Mucosa of descending colon (tissue), 3 donors: ENCODE data around the gene ATP8A2. TPM values are rescaled to one million over a fixed set of nuclear protein-coding genes. Genes with fewer than 3 reads are reported as not detected.

Experiments
- ATAC-seq: fragments of 200-7000 bp; cut with Tn5 transposase; one replicate; pipeline ENCODE4 v1.9.1; 2020; ENCODE audit warnings: mild to moderate bottlenecking, moderate library complexity
- DNase-seq, 3 donors: peaks; one replicate each; pipeline ENCODE4 v3.0.0-alpha.2; 2020
- H3K36me3 ChIP-seq: fragments of 200-600 bp; one replicate; pipeline ENCODE4 v1.8.0; 2021; ENCODE audit warnings: low read depth, mild to moderate bottlenecking
- H3K4me1 ChIP-seq: fragments of 200-600 bp; one replicate; pipeline ENCODE4 v1.8.0; 2021; ENCODE audit warnings: low read depth, mild to moderate bottlenecking
- H3K4me3 ChIP-seq: fragments of 200-600 bp; one replicate; pipeline ENCODE4 v1.8.0; 2021; ENCODE audit warnings: mild to moderate bottlenecking
- H3K9me3 ChIP-seq: fragments of 200-600 bp; one replicate; pipeline ENCODE4 v1.8.0; 2021; ENCODE audit warnings: mild to moderate bottlenecking
- CTCF ChIP-seq: fragments of 200-600 bp; IDR thresholded peaks from one replicate; pipeline ENCODE4 v1.8.0; 2022; ENCODE audit warnings: antibody characterized with exemption, mild to moderate bottlenecking
- intact Hi-C, 2 donors: fragments of 100-400 bp; cut with DNase I in 1 of 2; cut with micrococcal nuclease in 1 of 2; formaldehyde crosslinking; loops; one replicate each; pipeline versions ENCODE4 v1.11.0 to v1.11.1; 2022; cut with DNase I, micrococcal nuclease
- total RNA-seq, 3 donors: library from RNA; stranded (reverse); fragmentation: NEBNext Ultra II Directional in 2 of 3; extraction: Animal tissue kit (Norgen Biotek cat#: 25700) in 2 of 3; gene quantifications; one replicate each; pipeline versions ENCODE4 v1.2.1 to v1.2.4, GENCODE V29; 2021 to 2023
- donor health status: DM: no; HTN: no; CAD: no; lungs with moderate emphysema.
- donor health status: DM: no; HTN: no; CAD: no.
- donor health status: DM: no; HTN: yes; CAD: no.

Gene ATP8A2
- total RNA-seq, 3 donors from 2014 or later = 0.22 to 3.6 (median 0.41) TPM

- no peak for DNase-seq
- ATAC-seq = no peak
- intact Hi-C loops = no loop called here
- Histone ChIP-seq H3K4me1 (no peaks in the 10 kb centered on the region), H3K9me3 (no peaks in the 10 kb centered on the region), H3K4me3 (no peak overlapping the region), H3K36me3 (no peaks in the 10 kb centered on the region)
- no peak for TF ChIP-seq CTCF
These were observed 643.7 kb downstream of the ATP8A2 start for GRCh38 chr13:26015271-26016125.

GRCh38 chr13:26016189-26016588 lies 644.4 kb downstream of the ATP8A2 start:
- no peaks in the 10 kb centered on the region for H3K4me1 ChIP-seq
- intact Hi-C loops = no loop called here
- no peak for ATAC-seq
- no peak for DNase-seq
- no peak for TF ChIP-seq CTCF
- H3K9me3 ChIP-seq = no peaks in the 10 kb centered on the region
- no peak overlapping the region for H3K4me3 ChIP-seq
- no peaks in the 10 kb centered on the region for H3K36me3 ChIP-seq

DNA sequence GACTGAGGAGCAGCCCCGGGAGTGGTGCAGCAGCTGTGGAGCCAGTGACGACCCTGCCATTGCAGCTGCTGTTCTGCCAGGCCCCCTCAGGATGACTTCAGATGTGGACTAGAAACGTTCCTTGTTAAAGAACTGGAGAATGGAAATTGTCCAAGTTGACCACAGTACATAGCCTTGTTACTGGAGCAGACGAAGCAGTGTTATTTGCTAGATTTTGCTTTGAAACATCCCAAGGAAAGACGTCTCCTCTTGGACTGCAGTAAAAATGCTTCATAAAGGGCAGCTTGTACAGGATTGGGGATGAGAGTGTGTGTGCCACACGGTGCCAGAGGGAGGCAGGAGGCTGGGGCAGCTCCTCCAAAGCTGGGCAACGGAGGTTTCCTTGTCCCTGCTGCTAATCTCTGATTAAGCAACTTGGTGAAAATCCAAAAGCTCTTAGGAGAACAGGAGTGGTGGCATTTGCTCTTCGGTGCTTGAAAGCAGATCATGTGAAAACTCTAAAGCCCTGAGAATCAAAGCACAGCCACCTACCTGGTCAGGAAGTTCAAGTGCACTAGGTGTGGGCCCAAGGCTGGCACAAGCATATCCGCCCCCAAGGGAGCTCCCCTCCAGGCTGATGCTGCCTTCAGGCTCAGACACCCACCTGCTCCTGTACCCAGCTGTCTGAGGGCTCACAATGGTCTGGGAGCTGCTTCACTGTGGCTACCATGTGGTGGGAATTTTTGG lies 645.6 kb downstream of the ATP8A2 start:
- DNase-seq = no peak
- no peak for ATAC-seq
- Histone ChIP-seq H3K4me1 (no peaks in the 10 kb centered on the region), H3K9me3 (no peaks in the 10 kb centered on the region), H3K36me3 (no peaks in the 10 kb centered on the region), H3K4me3 (no peak overlapping the region)
- intact Hi-C loops = no loop called here
- no peak for TF ChIP-seq CTCF

DNA sequence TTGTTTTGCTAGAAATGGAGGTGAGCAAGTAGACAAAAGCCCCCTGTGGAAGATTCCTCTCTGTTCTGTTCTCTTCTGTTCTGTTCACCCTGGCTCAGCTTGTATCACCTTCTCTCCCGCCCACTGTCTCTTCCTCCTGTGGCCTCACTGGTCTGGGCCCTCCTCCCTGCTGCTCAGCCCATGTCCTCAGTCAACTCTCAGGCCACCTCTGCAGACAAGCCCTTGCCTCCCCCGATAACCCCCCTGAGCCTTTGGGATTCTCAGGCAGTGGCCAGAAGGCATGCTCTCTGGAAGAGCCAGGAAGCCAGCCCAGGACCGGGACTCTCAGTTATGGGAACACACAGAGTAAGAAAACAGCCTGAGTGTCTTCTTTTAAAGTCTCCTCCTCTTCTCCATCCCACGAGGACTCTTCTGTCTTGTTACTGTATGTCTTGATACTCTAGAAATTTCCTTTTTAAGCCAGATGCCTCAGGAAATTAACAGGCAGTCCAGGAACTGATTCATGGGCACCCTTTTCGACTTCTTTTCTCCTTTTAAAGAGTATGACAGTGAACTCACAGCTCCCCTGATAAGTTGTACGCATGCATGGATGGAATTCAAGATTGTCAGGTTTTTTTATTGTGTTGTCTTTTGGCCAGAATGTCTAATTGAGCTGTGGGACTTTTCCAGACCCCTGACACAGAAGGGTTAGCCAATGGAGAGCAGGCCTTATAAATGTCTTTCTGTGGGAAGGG lies 646.3 kb downstream of the ATP8A2 start:
- ATAC-seq (no peak), DNase-seq (no peak)
- intact Hi-C loops = no loop called here
- H3K36me3 ChIP-seq = no peaks in the 10 kb centered on the region
- no peak for TF ChIP-seq CTCF
- H3K9me3 ChIP-seq = no peaks in the 10 kb centered on the region
- H3K4me1 ChIP-seq = no peaks in the 10 kb centered on the region
- H3K4me3 ChIP-seq = no peak overlapping the region

- no peaks in the 10 kb centered on the region for H3K36me3 ChIP-seq
- H3K4me3 ChIP-seq = no peak overlapping the region
- intact Hi-C loops = no loop called here
- H3K9me3 ChIP-seq = no peaks in the 10 kb centered on the region
- TF ChIP-seq CTCF = no peak
- ATAC-seq (no peak), DNase-seq (no peak)
- H3K4me1 ChIP-seq = no peaks in the 10 kb centered on the region
These were observed 647.5 kb downstream of the ATP8A2 start for GRCh38 chr13:26019251-26019650.
